ACC112 (cell line): ENCODE measurements around the gene CATSPERZ.

ENCODE experiments used
- H2AFZ ChIP-seq: fragments of 200-600 bp; sonication (generic); one replicate; pipeline ENCODE4 v1.6.0; 2017; ENCODE audit warnings: antibody characterized with exemption, low read length; ENCODE audit not compliant: unreplicated experiment
- H3K27ac ChIP-seq: fragments of 200-600 bp; sonication (generic); 2 replicates; pipeline ENCODE4 v1.5.1; 2014; ENCODE audit warnings: low read depth, mild to moderate bottlenecking, antibody characterized with exemption, low read length, moderate library complexity
- H3K27me3 ChIP-seq: fragments of 200-600 bp; sonication (generic); 2 replicates; pipeline ENCODE4 v1.6.1; 2014; ENCODE audit warnings: mild to moderate bottlenecking, antibody characterized with exemption, low read length, moderate library complexity, mixed read lengths; ENCODE audit not compliant: insufficient read depth
- H3K36me3 ChIP-seq: fragments of 200-600 bp; sonication (generic); 2 replicates; pipeline ENCODE4 v1.6.1; 2016; ENCODE audit warnings: mild to moderate bottlenecking, antibody characterized with exemption, low read length, moderate library complexity, mixed read lengths; ENCODE audit not compliant: insufficient read depth
- H3K4me1 ChIP-seq: fragments of 200-600 bp; sonication (generic); one replicate; pipeline ENCODE4 v1.6.1; 2016; ENCODE audit warnings: low read length, mixed read lengths; ENCODE audit not compliant: insufficient read depth, unreplicated experiment, control insufficient read depth
- H3K4me3 ChIP-seq: fragments of 200-600 bp; sonication (generic); 2 replicates; pipeline ENCODE4 v1.5.1; 2014; ENCODE audit warnings: mild to moderate bottlenecking, low read depth, low read length
- H3K79me2 ChIP-seq: fragments of 200-600 bp; sonication (generic); one replicate; pipeline ENCODE4 v1.6.0; 2016; ENCODE audit warnings: low read length; ENCODE audit not compliant: control insufficient read depth, unreplicated experiment, insufficient read depth

CATSPERZ gene

GRCh38 chr11:64349025-64349387 lies 48.8 kb downstream of the CATSPERZ start:
- Histone ChIP-seq H3K27me3 (no peaks in the 10 kb centered on the region), H3K4me3 (no peak overlapping the region), H2AFZ (no peak overlapping the region), H3K27ac (no peak overlapping the region), H3K79me2 (no peaks in the 10 kb centered on the region), H3K36me3 (no peaks in the 10 kb centered on the region), H3K4me1 (no peaks in the 10 kb centered on the region)

GRCh38 chr11:64349404-64349803 lies 49.2 kb downstream of the CATSPERZ start:
- H3K4me3 ChIP-seq = no peak overlapping the region
- no peaks in the 10 kb centered on the region for H3K4me1 ChIP-seq
- no peak overlapping the region for H2AFZ ChIP-seq
- H3K36me3 ChIP-seq = no peaks in the 10 kb centered on the region
- H3K79me2 ChIP-seq = no peaks in the 10 kb centered on the region
- no peak overlapping the region for H3K27ac ChIP-seq
- no peaks in the 10 kb centered on the region for H3K27me3 ChIP-seq

GRCh38 chr11:64351136-64351631 lies 51.0 kb downstream of the CATSPERZ start:
- no peaks in the 10 kb centered on the region for H3K36me3 ChIP-seq
- H3K4me3 ChIP-seq = no peak overlapping the region
- no peaks in the 10 kb centered on the region for H3K27me3 ChIP-seq
- H2AFZ ChIP-seq = no peak overlapping the region
- no peak overlapping the region for H3K27ac ChIP-seq
- H3K4me1 ChIP-seq = peaks cover 11% of the 10 kb centered on the region
- no peaks in the 10 kb centered on the region for H3K79me2 ChIP-seq

GRCh38 chr11:64352099-64352994 lies 52.2 kb downstream of the CATSPERZ start:
- H3K4me3 ChIP-seq = no peak overlapping the region
- no peaks in the 10 kb centered on the region for H3K27me3 ChIP-seq
- H3K36me3 ChIP-seq = no peaks in the 10 kb centered on the region
- no peak overlapping the region for H2AFZ ChIP-seq
- no peak overlapping the region for H3K27ac ChIP-seq
- H3K4me1 ChIP-seq = peaks cover 13% of the 10 kb centered on the region
- H3K79me2 ChIP-seq = no peaks in the 10 kb centered on the region

- H3K36me3 ChIP-seq = no peaks in the 10 kb centered on the region
- H2AFZ ChIP-seq = no peak overlapping the region
- peaks cover 21% of the 10 kb centered on the region for H3K4me1 ChIP-seq
- H3K27me3 ChIP-seq = no peaks in the 10 kb centered on the region
- H3K79me2 ChIP-seq = no peaks in the 10 kb centered on the region
- no peak overlapping the region for H3K27ac ChIP-seq
- no peak overlapping the region for H3K4me3 ChIP-seq
Measured at GRCh38 chr11:64352995-64353714, 53.0 kb downstream of the CATSPERZ start.

GRCh38 chr11:64353715-64354506 lies 53.8 kb downstream of the CATSPERZ start:
- Histone ChIP-seq H2AFZ (no peak overlapping the region), H3K27ac (no peak overlapping the region), H3K4me3 (no peak overlapping the region), H3K36me3 (no peaks in the 10 kb centered on the region), H3K27me3 (no peaks in the 10 kb centered on the region), H3K79me2 (no peaks in the 10 kb centered on the region), H3K4me1 (peaks cover 27% of the 10 kb centered on the region)
